ENCODE measurements around the gene MIB2.

DNA sequence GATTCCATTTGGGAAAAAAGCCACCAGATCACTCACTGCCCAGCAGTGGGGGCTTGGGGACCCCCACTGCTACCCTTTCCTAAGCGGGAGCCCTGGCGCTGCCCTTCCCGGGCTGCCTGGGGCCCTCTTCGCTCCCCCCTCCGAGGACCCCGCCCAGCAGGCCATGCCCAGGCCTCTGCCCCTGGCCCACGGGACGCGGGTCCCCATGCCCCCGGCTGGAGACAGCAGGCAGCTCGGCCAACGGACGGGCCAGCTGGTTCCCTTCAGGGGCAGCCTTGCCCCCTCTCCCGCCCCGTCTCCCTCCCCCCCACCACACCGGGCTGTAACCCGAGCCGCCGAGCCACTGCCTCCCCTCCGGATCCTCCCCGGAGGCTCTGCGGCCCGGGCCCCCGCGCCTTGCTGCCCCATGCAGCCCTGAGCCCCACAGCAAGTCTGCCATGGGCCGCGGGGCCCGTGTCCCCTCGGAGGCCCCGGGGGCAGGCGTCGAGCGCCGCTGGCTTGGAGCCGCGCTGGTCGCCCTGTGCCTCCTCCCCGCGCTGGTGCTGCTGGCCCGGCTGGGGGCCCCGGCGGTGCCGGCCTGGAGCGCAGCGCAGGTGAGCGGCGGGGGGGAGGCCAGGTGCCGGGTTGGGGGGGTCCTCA lies 16.6 kb downstream of the MIB2 start, which contains the start of gene MMP23B:
- TF ChIP-seq, protein P1, sequence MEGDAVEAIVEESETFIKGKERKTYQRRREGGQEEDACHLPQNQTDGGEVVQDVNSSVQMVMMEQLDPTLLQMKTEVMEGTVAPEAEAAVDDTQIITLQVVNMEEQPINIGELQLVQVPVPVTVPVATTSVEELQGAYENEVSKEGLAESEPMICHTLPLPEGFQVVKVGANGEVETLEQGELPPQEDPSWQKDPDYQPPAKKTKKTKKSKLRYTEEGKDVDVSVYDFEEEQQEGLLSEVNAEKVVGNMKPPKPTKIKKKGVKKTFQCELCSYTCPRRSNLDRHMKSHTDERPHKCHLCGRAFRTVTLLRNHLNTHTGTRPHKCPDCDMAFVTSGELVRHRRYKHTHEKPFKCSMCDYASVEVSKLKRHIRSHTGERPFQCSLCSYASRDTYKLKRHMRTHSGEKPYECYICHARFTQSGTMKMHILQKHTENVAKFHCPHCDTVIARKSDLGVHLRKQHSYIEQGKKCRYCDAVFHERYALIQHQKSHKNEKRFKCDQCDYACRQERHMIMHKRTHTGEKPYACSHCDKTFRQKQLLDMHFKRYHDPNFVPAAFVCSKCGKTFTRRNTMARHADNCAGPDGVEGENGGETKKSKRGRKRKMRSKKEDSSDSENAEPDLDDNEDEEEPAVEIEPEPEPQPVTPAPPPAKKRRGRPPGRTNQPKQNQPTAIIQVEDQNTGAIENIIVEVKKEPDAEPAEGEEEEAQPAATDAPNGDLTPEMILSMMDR (IDR thresholded peaks at IDR 0.05) = no peak
- TF ChIP-seq POLR2A (IDR thresholded peaks at IDR 0.05) = no peak

Measured in esophagus squamous epithelium (tissue), 4 donors.